Natural killer cell (primary cell): ENCODE measurements around the gene IMMP1L. TPM values are rescaled to one million over a fixed set of nuclear protein-coding genes. Genes with fewer than 3 reads are reported as not detected.

ENCODE experiments used
- ATAC-seq, 3 donors: fragments of 150-1000 bp in 2 of 3; fragments of 200-7000 bp in 1 of 3; cut with Tn5 transposase; 1 replicate in 1 of 3; 2 replicates in 2 of 3; pipeline ENCODE4 v1.10.0; 2021; ENCODE audit warnings: mild to moderate bottlenecking in 2 of 3, moderate library complexity in 2 of 3
- DNase-seq, 2 donors: peaks; one replicate each; pipeline versions ENCODE4 v3.0.0 to v3.0.0-alpha.2; 2013 to 2021; ENCODE audit warnings: mixed read lengths in 1 of 2
- H3K27ac ChIP-seq: one replicate; pipeline ENCODE4 v1.5.1; 2013; ENCODE audit warnings: mild to moderate bottlenecking, low read length
- H3K27me3 ChIP-seq: one replicate; pipeline ENCODE4 v1.6.1; 2013; ENCODE audit warnings: low read length; ENCODE audit not compliant: control insufficient read depth, insufficient read depth
- H3K36me3 ChIP-seq: one replicate; pipeline ENCODE4 v1.6.1; 2013; ENCODE audit warnings: low read length; ENCODE audit not compliant: control insufficient read depth, insufficient read depth
- H3K4me1 ChIP-seq: one replicate; pipeline ENCODE4 v1.6.1; 2013; ENCODE audit warnings: low read length; ENCODE audit not compliant: control insufficient read depth, insufficient read depth
- H3K4me3 ChIP-seq: one replicate; pipeline ENCODE4 v1.5.1; 2013; ENCODE audit warnings: low read length
- H3K9me3 ChIP-seq: one replicate; pipeline ENCODE4 v1.6.1; 2013; ENCODE audit warnings: low read length; ENCODE audit not compliant: control insufficient read depth, insufficient read depth
- H3K27ac Mint-ChIP-seq, 2 donors: one replicate each; pipeline ENCODE4 v1.8.0; 2022; ENCODE audit warnings: mild to moderate bottlenecking in 2 of 2, mixed read lengths in 2 of 2, moderate library complexity in 1 of 2
- H3K27me3 Mint-ChIP-seq, 2 donors: one replicate each; pipeline ENCODE4 v1.8.0; 2022; ENCODE audit warnings: low read depth in 2 of 2, mixed read lengths in 2 of 2
- H3K36me3 Mint-ChIP-seq: one replicate; pipeline ENCODE4 v1.8.0; 2022; ENCODE audit warnings: mixed read lengths
- H3K4me1 Mint-ChIP-seq, 2 donors: one replicate each; pipeline ENCODE4 v1.8.0; 2022; ENCODE audit warnings: mixed read lengths in 2 of 2
- H3K4me3 Mint-ChIP-seq: one replicate; pipeline ENCODE4 v1.8.0; 2022; ENCODE audit warnings: mild to moderate bottlenecking, moderate library complexity, mixed read lengths
- H3K9me3 Mint-ChIP-seq, 2 donors: one replicate each; pipeline ENCODE4 v1.8.0; 2022; ENCODE audit warnings: mixed read lengths in 2 of 2
- WGBS: methylation state at CpG from one replicate; pipeline ENCODE4 v1.1.7; 2013; ENCODE audit warnings: missing lambda C conversion rate; ENCODE audit not compliant: insufficient coverage; 5-methylcytosine and 5-hydroxymethylcytosine counted together
- intact Hi-C: fragments of 100-400 bp; cut with micrococcal nuclease; formaldehyde crosslinking; loops from one replicate; pipeline ENCODE4 v1.14.2; 2022
- total RNA-seq, 4 donors: library from RNA; stranded (reverse); fragments of 120-200 nt in 1 of 4; gene quantifications; one replicate each; pipeline versions ENCODE4 v1.2.3 to v1.2.4, GENCODE V29; 2013 to 2022
- TF ChIP-seq, protein P1 (sequence below): fragments of 200-600 bp; IDR thresholded peaks from one replicate; pipeline ENCODE4 v1.8.0; 2022; ENCODE audit warnings: antibody characterized with exemption

The IMMP1L gene
- total RNA-seq, 3 donors from 2014 or later (not counting 1 experiment from before 2014, with no cell fraction given), result 12.0 to 17.3 (median 15.7) TPM

DNA sequence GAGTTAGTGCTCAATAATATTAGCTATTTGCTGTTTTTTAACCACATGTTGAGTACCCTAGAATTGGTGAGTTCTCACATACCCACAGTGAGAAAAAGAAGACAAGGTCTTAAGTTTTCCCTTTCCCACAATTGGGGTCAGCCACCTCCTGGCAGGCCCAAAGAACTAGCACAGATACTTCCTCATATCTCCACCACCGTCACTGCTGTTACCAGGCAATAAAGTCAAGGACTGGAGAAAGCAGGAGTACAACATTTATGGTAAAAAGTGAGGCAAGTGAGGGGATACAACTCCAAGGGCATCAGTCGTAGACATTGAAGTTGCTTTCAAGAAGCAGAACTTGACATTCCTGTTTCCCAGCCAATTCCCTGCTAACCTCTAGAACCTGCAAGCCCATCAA, 19.8 kb upstream of the IMMP1L start:
- H3K36me3 ChIP-seq, result no peaks in the 10 kb centered on the region

DNA sequence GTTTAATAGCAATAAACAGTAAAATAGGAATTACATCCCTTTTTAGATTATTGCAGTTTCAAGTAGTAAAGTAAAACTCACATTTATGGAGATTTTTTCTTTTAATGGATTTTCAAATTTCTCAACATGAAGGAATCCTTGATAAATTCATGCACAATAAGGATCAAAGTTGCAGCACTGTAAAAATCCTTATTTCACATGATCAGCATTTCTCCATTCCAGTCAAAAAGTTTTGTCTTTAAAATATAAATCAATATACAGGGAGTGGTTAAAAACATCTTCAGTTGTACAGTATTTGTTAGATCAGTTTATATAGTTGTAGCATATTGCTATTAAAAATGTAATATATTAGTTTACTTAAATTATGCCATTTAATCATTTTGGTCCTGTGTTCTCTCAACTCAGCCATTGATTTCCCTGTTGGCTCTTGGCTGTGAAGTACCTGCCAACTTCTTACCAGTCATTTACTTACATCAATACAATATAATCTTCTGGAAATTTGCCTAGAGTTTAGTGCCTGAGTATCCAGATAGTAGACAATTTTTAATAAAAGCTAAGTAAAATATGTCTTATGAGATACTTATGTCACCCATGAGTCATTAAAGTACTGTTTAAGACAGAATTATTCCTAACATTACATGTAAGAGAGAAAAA, 12.2 kb upstream of the IMMP1L start:
- no peak overlapping the region for H3K27ac Mint-ChIP-seq
- no peak overlapping the region for H3K4me3 ChIP-seq
- H3K27me3 Mint-ChIP-seq, result no peaks in the 10 kb centered on the region
- no peaks in the 10 kb centered on the region for H3K36me3 ChIP-seq
- H3K27ac ChIP-seq, result no peak overlapping the region
- no peak for DNase-seq
- H3K4me3 Mint-ChIP-seq, result no peak overlapping the region
- TF ChIP-seq, protein P1, sequence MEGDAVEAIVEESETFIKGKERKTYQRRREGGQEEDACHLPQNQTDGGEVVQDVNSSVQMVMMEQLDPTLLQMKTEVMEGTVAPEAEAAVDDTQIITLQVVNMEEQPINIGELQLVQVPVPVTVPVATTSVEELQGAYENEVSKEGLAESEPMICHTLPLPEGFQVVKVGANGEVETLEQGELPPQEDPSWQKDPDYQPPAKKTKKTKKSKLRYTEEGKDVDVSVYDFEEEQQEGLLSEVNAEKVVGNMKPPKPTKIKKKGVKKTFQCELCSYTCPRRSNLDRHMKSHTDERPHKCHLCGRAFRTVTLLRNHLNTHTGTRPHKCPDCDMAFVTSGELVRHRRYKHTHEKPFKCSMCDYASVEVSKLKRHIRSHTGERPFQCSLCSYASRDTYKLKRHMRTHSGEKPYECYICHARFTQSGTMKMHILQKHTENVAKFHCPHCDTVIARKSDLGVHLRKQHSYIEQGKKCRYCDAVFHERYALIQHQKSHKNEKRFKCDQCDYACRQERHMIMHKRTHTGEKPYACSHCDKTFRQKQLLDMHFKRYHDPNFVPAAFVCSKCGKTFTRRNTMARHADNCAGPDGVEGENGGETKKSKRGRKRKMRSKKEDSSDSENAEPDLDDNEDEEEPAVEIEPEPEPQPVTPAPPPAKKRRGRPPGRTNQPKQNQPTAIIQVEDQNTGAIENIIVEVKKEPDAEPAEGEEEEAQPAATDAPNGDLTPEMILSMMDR, result no peak
- intact Hi-C loops, result no loop called here
- H3K9me3 Mint-ChIP-seq, result no peaks in the 10 kb centered on the region
- H3K4me1 Mint-ChIP-seq, result no peaks in the 10 kb centered on the region
- H3K27me3 ChIP-seq, result no peaks in the 10 kb centered on the region
- no peak for ATAC-seq
- H3K4me1 ChIP-seq, result no peaks in the 10 kb centered on the region
- H3K9me3 ChIP-seq, result no peaks in the 10 kb centered on the region
- H3K36me3 Mint-ChIP-seq, result no peaks in the 10 kb centered on the region

More for the DNA sequence above, 19.8 kb upstream of the IMMP1L start:
- no peaks in the 10 kb centered on the region for H3K27me3 ChIP-seq
- H3K4me3 ChIP-seq, result no peak overlapping the region
- intact Hi-C loops, result no loop called here
- no peaks in the 10 kb centered on the region for H3K36me3 Mint-ChIP-seq
- H3K9me3 Mint-ChIP-seq, result no peaks in the 10 kb centered on the region
- H3K4me3 Mint-ChIP-seq, result no peak overlapping the region
- 93% methylated on average over 2 of the region's 2 CpGs for WGBS
- no peaks in the 10 kb centered on the region for H3K9me3 ChIP-seq
- H3K27ac ChIP-seq, result no peak overlapping the region
- no peak overlapping the region for H3K27ac Mint-ChIP-seq
- ATAC-seq (no peak), DNase-seq (no peak)
- H3K4me1 Mint-ChIP-seq, result peaks cover 0 to 14% of the 10 kb centered on the region in 2 donors
- no peaks in the 10 kb centered on the region for H3K27me3 Mint-ChIP-seq
- TF ChIP-seq, protein P1, result no peak
- H3K4me1 ChIP-seq, result no peaks in the 10 kb centered on the region

DNA sequence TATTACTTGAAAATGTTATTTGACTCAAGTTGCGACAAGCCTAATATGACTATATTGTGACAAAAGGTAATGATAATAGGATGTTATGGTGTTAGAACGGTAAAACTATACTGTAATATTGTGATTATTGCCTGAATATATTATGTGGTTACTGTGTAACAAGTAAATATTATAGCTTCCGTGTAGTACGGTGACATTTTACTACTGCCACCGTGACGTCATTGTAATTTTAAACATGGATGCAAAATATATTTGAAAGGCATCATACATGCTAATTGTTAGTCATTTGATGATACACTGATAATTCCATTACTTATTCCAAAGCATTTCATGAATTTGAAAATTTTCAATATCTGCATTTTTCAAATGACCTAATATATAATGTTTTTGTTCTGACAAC, 2.7 kb upstream of the IMMP1L start:
- Mint-ChIP-seq H3K4me3 (no peak overlapping the region), H3K27me3 (no peaks in the 10 kb centered on the region), H3K9me3 (no peaks in the 10 kb centered on the region), H3K27ac (no peak overlapping the region), H3K4me1 (peaks cover 35 to 40% of the 10 kb centered on the region in 2 donors), H3K36me3 (no peaks in the 10 kb centered on the region)
- Histone ChIP-seq H3K4me3 (no peak overlapping the region), H3K27ac (no peak overlapping the region), H3K9me3 (no peaks in the 10 kb centered on the region), H3K36me3 (no peaks in the 10 kb centered on the region), H3K27me3 (no peaks in the 10 kb centered on the region), H3K4me1 (no peaks in the 10 kb centered on the region)
- TF ChIP-seq, protein P1, result no peak
- DNase-seq (no peak), ATAC-seq (no peak)
- WGBS, result 99% methylated on average over 6 of the region's 6 CpGs
- intact Hi-C loops, result no loop called here

DNA sequence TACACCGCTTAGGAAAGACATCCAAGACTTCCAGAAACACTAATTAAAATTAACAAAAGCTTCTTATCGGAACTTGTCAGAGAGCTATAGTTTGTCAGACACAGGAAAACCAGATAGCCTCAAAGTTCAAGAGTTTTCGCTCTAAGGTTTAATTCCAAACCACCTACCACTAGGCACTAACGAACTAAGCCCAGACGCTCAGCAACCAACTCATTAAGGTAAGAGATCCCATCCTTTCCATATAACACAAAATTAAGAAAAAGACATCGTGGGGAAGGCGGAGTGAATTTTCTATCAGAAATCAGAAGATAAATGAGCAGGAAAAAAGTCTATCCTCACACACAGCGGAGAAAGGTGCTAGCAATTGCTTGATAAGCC, 382 bp downstream of the IMMP1L start:
- Mint-ChIP-seq H3K9me3 (no peaks in the 10 kb centered on the region), H3K4me3 (peak overlapping the region; percentile 99), H3K27me3 (no peaks in the 10 kb centered on the region), H3K36me3 (no peaks in the 10 kb centered on the region), H3K27ac (peak overlapping the region; percentile 95 to 98), H3K4me1 (peaks cover 45 to 49% of the 10 kb centered on the region in 2 donors)
- ATAC-seq (peak; percentile 10 to 19 (median 18)), DNase-seq (peak in 1 of 2 donors; percentile 58)
- no peaks in the 10 kb centered on the region for H3K9me3 ChIP-seq
- H3K36me3 ChIP-seq, result peaks cover 4% of the 10 kb centered on the region
- peak overlapping the region; percentile 79 for H3K4me3 ChIP-seq
- peak overlapping the region; percentile 93 for H3K27ac ChIP-seq
- 2% methylated on average over 8 of the region's 8 CpGs for WGBS
- no peaks in the 10 kb centered on the region for H3K4me1 ChIP-seq
- TF ChIP-seq, protein P1, result no peak
- intact Hi-C loops, result loop anchor here (2.0 to 10.0 kb wide), 4 partner anchors 138 to 1073 kb away; partner anchors contain the start of genes EIF3M and RCN1
- H3K27me3 ChIP-seq, result no peaks in the 10 kb centered on the region
